22Rv1 (cell line): ENCODE results near the gene LTBP1.
"Not testable (repeated sequence)": the region's sequence is repeated elsewhere in the genome, so short reads cannot be mapped to it uniquely, and the experiment has no call there.

ENCODE experiments used
- H3K27ac ChIP-seq: fragments of 450-650 bp; 2 replicates; pipeline ENCODE4 v1.5.1; 2017
- ZFX ChIP-seq: fragments of 450-650 bp; IDR thresholded peaks from 2 replicates; pipeline ENCODE4 v1.6.1; 2017; ENCODE audit warnings: antibody characterized with exemption, borderline replicate concordance
- TF ChIP-seq, protein P1 (sequence below): fragments of 450-650 bp; IDR thresholded peaks from 2 replicates; pipeline ENCODE4 v1.5.1; 2017; ENCODE audit warnings: mild to moderate bottlenecking

The LTBP1 gene

DNA sequence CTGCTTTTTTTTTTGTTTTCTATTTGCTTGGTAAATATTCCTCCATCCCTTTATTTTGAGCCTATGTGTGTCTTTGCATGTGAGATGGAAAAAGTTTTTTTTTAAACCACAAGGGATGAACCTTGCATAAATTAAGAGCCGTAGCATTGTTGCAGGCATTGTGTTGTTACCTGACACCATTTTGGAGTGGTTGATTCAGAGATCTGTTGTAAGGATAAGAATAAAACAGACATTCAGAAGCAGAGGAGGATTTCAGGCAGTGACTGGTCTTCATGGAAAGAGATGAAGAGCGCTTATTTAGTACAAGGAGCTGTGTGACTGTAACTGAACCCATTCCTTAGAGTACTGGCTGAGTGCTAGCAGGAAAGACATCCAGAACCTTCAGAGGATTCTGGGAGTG lies 101.2 kb downstream of the LTBP1 start:
- no peak for TF ChIP-seq ZFX
- TF ChIP-seq, protein P1, sequence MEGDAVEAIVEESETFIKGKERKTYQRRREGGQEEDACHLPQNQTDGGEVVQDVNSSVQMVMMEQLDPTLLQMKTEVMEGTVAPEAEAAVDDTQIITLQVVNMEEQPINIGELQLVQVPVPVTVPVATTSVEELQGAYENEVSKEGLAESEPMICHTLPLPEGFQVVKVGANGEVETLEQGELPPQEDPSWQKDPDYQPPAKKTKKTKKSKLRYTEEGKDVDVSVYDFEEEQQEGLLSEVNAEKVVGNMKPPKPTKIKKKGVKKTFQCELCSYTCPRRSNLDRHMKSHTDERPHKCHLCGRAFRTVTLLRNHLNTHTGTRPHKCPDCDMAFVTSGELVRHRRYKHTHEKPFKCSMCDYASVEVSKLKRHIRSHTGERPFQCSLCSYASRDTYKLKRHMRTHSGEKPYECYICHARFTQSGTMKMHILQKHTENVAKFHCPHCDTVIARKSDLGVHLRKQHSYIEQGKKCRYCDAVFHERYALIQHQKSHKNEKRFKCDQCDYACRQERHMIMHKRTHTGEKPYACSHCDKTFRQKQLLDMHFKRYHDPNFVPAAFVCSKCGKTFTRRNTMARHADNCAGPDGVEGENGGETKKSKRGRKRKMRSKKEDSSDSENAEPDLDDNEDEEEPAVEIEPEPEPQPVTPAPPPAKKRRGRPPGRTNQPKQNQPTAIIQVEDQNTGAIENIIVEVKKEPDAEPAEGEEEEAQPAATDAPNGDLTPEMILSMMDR = no peak
- H3K27ac ChIP-seq = no peak overlapping the region

DNA sequence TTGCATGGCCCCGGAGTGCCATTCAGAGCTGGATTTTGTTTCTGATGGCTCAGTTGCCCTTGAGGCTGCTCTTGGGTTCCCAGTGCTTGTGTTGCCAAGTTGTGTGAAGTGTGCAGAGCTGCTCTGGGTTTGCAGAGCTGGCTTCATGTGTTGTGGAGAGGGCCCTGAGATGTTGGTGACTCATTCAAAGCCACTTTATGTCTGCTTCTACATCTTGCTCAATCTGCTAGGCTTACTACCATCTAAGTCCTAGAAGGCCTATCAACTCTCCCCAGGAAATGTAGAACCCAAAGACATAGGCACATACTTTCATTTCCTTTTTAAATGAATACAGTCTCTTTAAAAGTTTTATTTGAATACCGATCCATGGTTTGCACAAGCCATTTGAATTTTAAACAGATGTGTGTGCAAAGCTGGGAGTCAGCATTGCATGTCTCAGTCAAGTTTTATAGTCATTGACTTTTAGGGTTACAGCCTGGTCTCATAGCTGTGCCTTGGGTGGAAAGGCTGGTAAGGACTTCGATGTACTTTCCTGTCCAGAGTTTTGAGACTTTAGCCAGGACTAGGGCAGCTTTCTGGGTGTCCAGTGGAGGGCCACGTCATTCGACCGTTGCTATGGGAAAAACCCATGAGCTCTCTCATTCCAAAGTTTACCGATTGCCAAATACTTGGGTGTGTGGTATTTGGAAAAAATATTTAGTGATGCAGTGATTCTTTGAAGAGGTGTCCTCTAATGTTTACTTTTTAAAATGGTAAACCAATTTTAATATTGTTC lies 105.0 kb downstream of the LTBP1 start:
- no peak overlapping the region for H3K27ac ChIP-seq
- TF ChIP-seq, protein P1 = no peak
- no peak for TF ChIP-seq ZFX

DNA sequence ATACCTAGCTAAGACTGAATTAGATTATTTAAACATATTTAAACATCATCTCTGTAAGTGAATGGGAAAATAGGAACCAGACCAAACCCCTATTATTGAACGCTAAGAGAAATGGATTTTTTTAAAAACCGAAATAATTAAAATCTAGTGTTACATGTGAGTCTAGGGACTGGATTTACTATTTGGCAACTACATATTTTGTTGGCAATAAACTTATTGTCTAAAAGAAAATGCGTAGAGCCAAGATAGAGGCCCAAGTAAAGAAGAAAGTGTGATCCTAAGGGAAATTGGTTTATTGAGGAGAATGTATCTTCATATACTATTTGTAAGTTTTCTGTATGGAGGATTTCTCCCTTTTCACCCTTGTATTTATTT lies 105.6 kb downstream of the LTBP1 start:
- no peak overlapping the region for H3K27ac ChIP-seq
- TF ChIP-seq ZFX = no peak

DNA sequence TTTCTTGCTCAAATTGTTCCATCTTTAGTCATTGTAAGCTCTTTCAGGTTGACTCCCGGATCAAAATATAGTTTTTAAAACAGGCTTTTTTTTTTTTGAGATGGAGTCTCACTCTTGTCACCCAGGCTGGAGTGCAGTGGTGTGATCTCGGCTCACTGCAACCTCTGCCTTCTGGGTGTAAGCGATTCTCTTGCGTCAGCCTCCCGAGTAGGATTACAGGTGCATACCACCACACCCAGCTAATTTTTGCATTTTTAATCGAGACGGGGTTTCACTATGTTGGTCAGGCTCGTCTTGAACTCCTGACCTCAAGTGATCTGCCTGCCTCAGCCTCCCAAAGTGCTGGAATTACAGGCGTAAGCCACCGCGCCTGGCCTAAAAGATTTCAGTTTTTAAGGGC lies 106.0 kb downstream of the LTBP1 start:
- not testable (repeated sequence) for H3K27ac ChIP-seq

DNA sequence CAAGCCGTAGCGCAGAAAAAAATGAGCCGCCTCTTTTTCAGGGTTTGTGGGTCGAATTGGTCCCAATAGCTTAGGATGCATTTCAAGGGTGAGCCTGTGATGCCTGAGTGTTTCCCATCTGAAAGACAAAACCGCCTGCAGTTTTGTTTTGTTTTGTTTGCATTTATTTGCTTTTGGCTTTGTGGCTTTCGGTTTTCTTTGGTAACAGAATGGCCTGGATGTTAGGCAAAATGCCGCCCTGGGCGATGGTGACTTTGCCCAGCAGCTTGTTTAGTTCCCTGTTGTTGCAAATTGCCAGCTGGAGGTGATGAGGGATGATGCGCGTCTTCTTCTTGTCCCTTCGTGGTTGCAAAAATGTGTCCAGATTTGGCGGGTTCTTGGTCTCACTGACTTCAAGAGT lies 109.4 kb downstream of the LTBP1 start:
- TF ChIP-seq ZFX = no peak
- TF ChIP-seq, protein P1 = no peak
- no peak overlapping the region for H3K27ac ChIP-seq

DNA sequence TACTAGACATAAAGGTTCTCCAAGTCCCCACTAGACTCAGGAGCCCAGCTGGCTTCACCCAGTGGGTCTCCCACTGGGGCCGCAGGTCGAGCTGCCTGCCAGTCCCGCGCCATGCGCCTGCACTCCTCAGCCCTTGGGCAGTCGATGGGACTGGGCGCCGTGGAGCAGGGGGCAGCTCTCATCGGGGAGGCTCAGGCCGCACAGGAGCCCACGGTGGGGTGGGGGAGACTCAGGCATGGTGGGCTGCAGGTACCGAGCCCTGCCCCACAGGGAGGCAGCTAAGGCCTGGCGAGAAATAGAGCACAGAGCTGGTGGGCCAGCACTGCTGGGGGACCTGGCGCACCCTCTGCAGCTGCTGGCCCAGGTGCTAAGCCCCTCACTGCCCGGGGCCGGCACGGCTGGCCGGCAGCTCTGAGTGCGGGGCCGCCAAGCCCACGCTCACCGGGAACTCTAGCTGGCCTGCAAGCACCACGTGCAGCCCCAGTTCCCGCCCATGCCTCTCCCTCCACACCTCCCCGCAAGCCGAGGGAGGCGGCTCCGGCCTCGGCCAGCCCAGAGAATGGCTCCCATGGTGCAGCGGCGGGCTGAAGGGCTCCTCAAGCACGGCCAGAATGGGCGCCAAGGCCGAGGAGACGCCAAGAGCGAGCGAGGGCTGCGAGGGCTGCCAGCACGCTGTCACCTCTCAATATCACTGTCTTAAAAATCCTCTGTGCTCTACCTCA lies 110.7 kb downstream of the LTBP1 start:
- not testable (repeated sequence) for H3K27ac ChIP-seq

DNA sequence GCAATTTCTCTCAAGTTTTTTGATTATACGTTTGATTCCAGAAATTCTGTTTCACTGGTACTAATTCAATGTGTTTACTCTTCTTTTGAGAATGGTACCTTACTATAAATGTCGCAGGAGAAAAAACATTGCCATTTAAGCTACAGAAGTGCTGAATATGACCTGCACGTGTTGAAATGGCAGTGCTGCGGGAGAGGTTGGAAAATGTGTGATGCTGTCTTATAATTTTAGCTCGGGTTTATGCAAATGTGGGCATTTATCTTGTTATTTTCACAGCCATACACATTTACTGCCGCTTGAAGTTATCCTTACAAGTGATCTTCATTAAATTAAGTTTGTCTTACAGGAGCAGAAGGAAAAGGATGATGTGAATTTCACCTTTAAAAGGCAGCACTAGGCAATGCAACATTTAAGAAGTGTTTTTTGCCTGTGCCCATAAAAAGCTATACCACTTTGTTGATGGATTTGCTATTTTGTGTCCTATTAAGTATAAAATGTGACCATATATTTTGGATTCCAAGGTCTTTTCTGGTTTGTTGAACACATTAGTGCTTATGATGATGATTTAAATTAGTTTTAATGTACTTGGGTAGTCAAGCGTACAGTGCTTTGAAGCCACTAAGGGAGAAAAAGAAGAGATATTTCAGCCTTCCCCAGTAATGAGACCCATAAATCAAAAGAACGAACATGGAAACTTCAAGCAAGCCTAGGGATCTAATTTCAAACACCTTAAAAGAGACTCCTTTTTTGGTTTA lies 112.1 kb downstream of the LTBP1 start:
- no peak for TF ChIP-seq ZFX
- TF ChIP-seq, protein P1 = no peak
- no peak overlapping the region for H3K27ac ChIP-seq

DNA sequence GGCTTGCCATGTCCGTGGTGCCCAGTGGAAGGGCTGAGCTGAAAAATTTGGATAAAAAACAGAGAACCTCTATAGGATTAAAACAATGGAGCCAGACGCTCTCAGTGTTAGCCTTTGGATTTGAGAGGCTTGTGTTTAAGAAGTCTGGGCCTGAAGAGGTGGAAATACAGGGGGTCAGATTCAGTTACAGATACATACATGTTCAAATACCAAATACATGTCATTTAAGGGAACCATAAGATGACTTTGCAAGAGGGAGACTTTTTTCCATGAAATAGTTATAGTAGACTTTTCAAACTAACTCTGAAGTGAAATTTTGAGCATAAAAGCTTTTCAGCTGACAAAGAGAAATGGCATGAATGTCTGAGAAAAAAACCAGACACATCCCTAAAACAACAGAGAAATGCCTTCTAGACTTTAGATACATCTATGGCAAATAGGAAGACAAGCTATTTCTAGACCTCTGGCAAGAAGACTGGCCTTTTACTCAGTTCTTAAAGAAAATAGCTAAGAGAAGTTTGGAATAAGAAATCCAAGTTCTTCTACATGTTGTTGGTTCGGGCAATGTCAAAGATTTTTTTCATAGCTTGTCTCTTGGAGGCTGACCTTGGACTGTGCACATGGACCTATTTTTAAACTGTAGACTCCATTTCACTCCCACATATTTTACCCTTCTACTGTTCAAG lies 112.9 kb downstream of the LTBP1 start:
- TF ChIP-seq, protein P1 = no peak
- TF ChIP-seq ZFX = no peak
- H3K27ac ChIP-seq = no peak overlapping the region
